HG03354 (cell line): ENCODE results near the gene PPM1J.

Experiments
- ATAC-seq: cut with Tn5 transposase; IDR thresholded peaks from one replicate; pipeline ENCODE4 v1.9.1; 2021; ENCODE audit warnings: mild to moderate bottlenecking; ENCODE audit not compliant: unreplicated experiment, poor library complexity, severe bottlenecking

PPM1J gene

GRCh38 chr1:112666946-112667345 is 48.2 kb downstream of the PPM1J start:
- ATAC-seq: no peak

- ATAC-seq: no peak
Measured at GRCh38 chr1:112665857-112666256, 49.3 kb downstream of the PPM1J start.
